GM23248 (cell line): ENCODE data around the gene ABL1.

Experiments
- EZH2 ChIP-seq: fragments of 200-600 bp; sonication (generic); IDR thresholded peaks from 2 replicates; pipeline ENCODE4 v1.6.1; 2018; ENCODE audit warnings: antibody characterized with exemption, mild to moderate bottlenecking; ENCODE audit not compliant: insufficient read depth, poor library complexity, severe bottlenecking
- EZH2phosphoT487 ChIP-seq: fragments of 200-600 bp; sonication (generic); IDR thresholded peaks from 2 replicates; pipeline ENCODE4 v1.6.1; 2018; ENCODE audit warnings: antibody characterized with exemption, moderate library complexity, mild to moderate bottlenecking, low read depth; ENCODE audit not compliant: insufficient read depth

DNA sequence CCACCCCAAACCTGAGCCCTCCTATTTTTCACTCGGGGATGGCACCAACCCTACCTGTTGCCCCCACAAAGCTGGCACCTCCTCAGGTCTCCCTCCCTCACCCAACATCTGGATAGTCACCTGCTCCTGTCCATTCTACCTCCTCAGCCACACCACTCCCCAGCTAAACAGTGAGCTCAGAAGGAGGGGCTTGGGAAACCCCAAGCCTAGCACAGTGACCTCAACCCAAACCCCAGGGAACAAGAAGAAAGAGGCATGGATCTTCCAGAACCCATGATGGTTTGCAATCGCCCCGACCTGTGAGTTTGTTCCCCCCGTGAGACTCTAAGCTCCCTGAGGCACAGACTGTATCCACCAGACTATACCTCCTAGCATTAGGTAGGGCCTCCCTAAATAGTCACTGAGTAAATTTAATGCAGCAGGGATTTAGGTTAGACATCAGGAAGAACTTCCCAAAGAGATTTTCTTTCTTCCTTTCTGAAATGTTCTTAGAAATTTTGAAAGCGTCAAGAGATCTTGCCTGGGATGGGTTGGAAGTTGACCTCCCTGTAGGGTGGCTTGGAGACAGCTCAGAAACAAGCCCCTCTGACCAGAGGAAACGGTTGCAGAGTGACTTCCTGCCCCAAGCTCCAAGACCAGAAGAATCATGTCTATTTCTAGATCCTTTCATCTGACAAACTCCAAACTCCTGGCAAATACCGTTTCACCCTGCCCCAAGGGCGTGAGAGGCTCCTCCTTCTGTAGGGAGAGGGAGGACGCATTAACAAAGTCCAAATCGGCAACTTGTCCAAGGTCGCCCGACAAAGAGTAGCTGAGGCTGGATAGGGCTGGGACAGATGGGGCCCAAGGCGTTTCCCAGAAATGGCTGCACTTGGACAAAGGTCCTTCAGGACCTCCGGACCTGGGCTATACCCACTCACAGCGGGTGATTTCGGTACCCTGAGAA, 99.9 kb downstream of the ABL1 start:
- TF ChIP-seq EZH2phosphoT487 (no peak), EZH2 (no peak)
